CD4-positive, CD25-positive, alpha-beta regulatory T cell (primary cell): ENCODE results near the gene CGB1. TPM values are rescaled to one million over a fixed set of nuclear protein-coding genes. Genes with fewer than 3 reads are reported as not detected.
"Not testable (repeated sequence)": the region's sequence is repeated elsewhere in the genome, so short reads cannot be mapped to it uniquely, and the experiment has no call there.

Source experiments
- ATAC-seq, 2 donors: fragments of 150-1000 bp; cut with Tn5 transposase; one replicate each; pipeline ENCODE4 v1.10.0; 2021; ENCODE audit warnings: low read depth in 2 of 2, moderate number of reproducible peaks in 2 of 2, moderate library complexity in 1 of 2
- DNase-seq, 3 donors: peaks; one replicate each; pipeline versions ENCODE4 v3.0.0 to v3.0.0-alpha.2; 2012 to 2022; ENCODE audit warnings: mixed read lengths in 1 of 3
- H3K27ac ChIP-seq: one replicate; pipeline ENCODE4 v1.7.0; 2013; ENCODE audit warnings: mild to moderate bottlenecking, low read length; ENCODE audit not compliant: insufficient read depth, poor library complexity, severe bottlenecking
- H3K27me3 ChIP-seq: one replicate; pipeline ENCODE4 v1.7.0; 2013; ENCODE audit warnings: low read length; ENCODE audit not compliant: control insufficient read depth, insufficient read depth
- H3K36me3 ChIP-seq: one replicate; pipeline ENCODE4 v1.7.0; 2013; ENCODE audit warnings: mild to moderate bottlenecking, low read length, moderate library complexity; ENCODE audit not compliant: control insufficient read depth, insufficient read depth
- H3K4me1 ChIP-seq: 2 replicates; pipeline ENCODE4 v1.7.0; 2013; ENCODE audit warnings: mild to moderate bottlenecking, low read length; ENCODE audit not compliant: insufficient read depth, control insufficient read depth, poor library complexity, severe bottlenecking
- H3K4me3 ChIP-seq: one replicate; pipeline ENCODE4 v1.7.0; 2013; ENCODE audit warnings: low read depth, mild to moderate bottlenecking, low read length, moderate library complexity
- H3K9me3 ChIP-seq, 2 experiments: 1 replicate in 1 of 2; 2 replicates in 1 of 2; pipeline ENCODE4 v1.7.0; 2013; ENCODE audit warnings: low read length in 2 of 2, mild to moderate bottlenecking in 1 of 2, moderate library complexity in 1 of 2; ENCODE audit not compliant: control insufficient read depth in 2 of 2
- H3K27ac Mint-ChIP-seq, 3 donors: one replicate each; pipeline ENCODE4 v1.8.0; 2020 to 2022; ENCODE audit warnings: mild to moderate bottlenecking in 3 of 3, mixed read lengths in 3 of 3, moderate library complexity in 2 of 3
- H3K27me3 Mint-ChIP-seq: one replicate; pipeline ENCODE4 v1.8.0; 2022; ENCODE audit warnings: mild to moderate bottlenecking, mixed read lengths
- H3K36me3 Mint-ChIP-seq: one replicate; pipeline ENCODE4 v1.8.0; 2020; ENCODE audit warnings: mixed read lengths
- H3K4me1 Mint-ChIP-seq, 4 donors: one replicate each; pipeline ENCODE4 v1.8.0; 2020 to 2022; ENCODE audit warnings: mixed read lengths in 4 of 4, mild to moderate bottlenecking in 1 of 4
- H3K4me3 Mint-ChIP-seq, 4 donors: one replicate each; pipeline ENCODE4 v1.8.0; 2020 to 2022; ENCODE audit warnings: mild to moderate bottlenecking in 4 of 4, mixed read lengths in 4 of 4, moderate library complexity in 3 of 4
- H3K9me3 Mint-ChIP-seq, 7 donors: one replicate each; pipeline ENCODE4 v1.8.0; 2020 to 2022; ENCODE audit warnings: mixed read lengths in 7 of 7, mild to moderate bottlenecking in 3 of 7, moderate library complexity in 2 of 7
- polyA plus RNA-seq, 4 donors: library from polyadenylated mRNA; unstranded; fragments of 300-500 nt; fragmentation: Illumina TruSeq; gene quantifications; one replicate each; pipeline ENCODE4 v1.2.3, GENCODE V29; 2021
- total RNA-seq: library from RNA; stranded (reverse); gene quantifications from one replicate; pipeline ENCODE4 v1.2.3, GENCODE V29; 2022

The CGB1 gene
- total and polyA plus RNA-seq, 5 donors from 2014 or later, result not detected

- H3K27me3 ChIP-seq, result no peaks in the 10 kb centered on the region
- H3K36me3 Mint-ChIP-seq, result no peaks in the 10 kb centered on the region
- no peak overlapping the region for H3K4me3 ChIP-seq
- DNase-seq (no peak), ATAC-seq (no peak)
- H3K9me3 ChIP-seq, result no peaks in the 10 kb centered on the region
- no peaks in the 10 kb centered on the region for H3K4me1 Mint-ChIP-seq
- no peaks in the 10 kb centered on the region for H3K4me1 ChIP-seq
- no peak overlapping the region for H3K4me3 Mint-ChIP-seq
- H3K36me3 ChIP-seq, result no peaks in the 10 kb centered on the region
- peak overlapping the region in 1 of 3 donors; percentile 72 for H3K27ac Mint-ChIP-seq
- H3K27ac ChIP-seq, result no peak overlapping the region
- no peaks in the 10 kb centered on the region for H3K9me3 Mint-ChIP-seq
- H3K27me3 Mint-ChIP-seq, result no peaks in the 10 kb centered on the region
Measured at GRCh38 chr19:49042177-49042576, 5.5 kb upstream of the CGB1 start.

DNA sequence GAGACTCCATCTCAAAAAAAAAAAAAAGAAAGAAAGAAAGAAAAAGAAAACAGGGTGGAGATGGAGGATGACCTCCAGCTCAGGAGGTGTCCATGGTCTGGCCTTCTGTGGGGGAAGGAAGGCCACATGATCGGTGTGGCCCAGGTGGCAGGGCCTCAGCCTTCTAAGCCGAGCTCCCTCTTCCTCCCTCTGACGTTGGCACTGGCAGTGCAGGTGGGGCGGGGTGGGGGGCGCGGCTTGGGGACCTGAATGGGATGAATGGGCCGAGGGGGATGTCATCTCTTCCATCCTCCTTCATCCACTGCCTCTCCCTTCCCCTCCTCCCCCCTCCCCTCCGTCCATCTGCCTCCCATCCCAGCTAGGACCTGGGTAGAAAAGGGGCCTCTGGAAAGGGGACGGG, 3.0 kb upstream of the CGB1 start:
- H3K4me3 Mint-ChIP-seq, H3K27me3 Mint-ChIP-seq, DNase-seq, H3K4me1 ChIP-seq, H3K4me3 ChIP-seq, H3K9me3 Mint-ChIP-seq, ATAC-seq, H3K27ac ChIP-seq, H3K9me3 ChIP-seq, H3K4me1 Mint-ChIP-seq, H3K27ac Mint-ChIP-seq, H3K27me3 ChIP-seq, H3K36me3 ChIP-seq, H3K36me3 Mint-ChIP-seq: not testable (repeated sequence)

- H3K9me3 Mint-ChIP-seq, DNase-seq, H3K4me3 ChIP-seq: not testable (repeated sequence)
Measured at GRCh38 chr19:49038557-49039276, 2.0 kb upstream of the CGB1 start.

GRCh38 chr19:49038111-49038510, 1.4 kb upstream of the CGB1 start:
- H3K4me1 Mint-ChIP-seq, H3K9me3 Mint-ChIP-seq, H3K36me3 Mint-ChIP-seq, H3K9me3 ChIP-seq, H3K27me3 Mint-ChIP-seq, DNase-seq, H3K27ac ChIP-seq, H3K4me3 ChIP-seq, H3K27ac Mint-ChIP-seq, H3K4me3 Mint-ChIP-seq, H3K27me3 ChIP-seq, H3K4me1 ChIP-seq, H3K36me3 ChIP-seq, ATAC-seq: not testable (repeated sequence)

More at GRCh38 chr19:49038557-49039276, 2.0 kb upstream of the CGB1 start:
- H3K27me3 Mint-ChIP-seq, H3K4me3 Mint-ChIP-seq, H3K36me3 Mint-ChIP-seq, H3K4me1 ChIP-seq, H3K27ac ChIP-seq, H3K27me3 ChIP-seq, H3K9me3 ChIP-seq, H3K4me1 Mint-ChIP-seq, H3K36me3 ChIP-seq, H3K27ac Mint-ChIP-seq, ATAC-seq: not testable (repeated sequence)

DNA sequence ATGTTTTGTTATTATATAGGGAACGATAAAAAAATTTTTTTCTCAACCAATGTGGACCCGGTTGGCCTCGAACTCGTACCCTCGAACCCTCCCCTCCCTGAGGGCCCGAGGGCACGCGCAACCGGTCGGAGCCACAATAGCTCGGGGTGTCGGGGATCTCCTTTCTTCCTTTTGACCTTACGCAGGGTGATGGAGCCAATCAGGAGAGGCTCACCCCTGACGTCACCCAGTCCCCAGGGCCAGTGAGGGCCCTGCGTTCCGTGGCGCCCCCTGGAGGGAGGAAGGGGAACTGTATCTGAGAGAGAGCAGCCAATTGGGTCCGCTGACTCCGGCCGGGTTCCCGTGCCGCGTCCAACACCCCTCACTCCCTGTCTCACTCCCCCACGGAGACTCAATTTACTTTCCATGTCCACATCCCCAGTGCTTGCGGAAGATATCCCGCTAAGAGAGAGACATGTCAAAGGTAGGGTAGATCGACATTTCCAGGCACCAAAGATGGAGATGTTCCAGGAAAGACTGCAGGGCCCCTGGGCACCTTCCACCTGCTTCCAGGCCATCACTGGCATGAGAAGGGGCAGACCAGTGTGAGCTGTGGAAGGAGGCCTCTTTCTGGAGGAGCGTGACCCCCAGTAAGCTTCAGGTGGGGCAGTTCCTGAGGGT, 4.9 kb downstream of the CGB1 start, which contains the start of gene CGB2:
Gene CGB2, plus strand, starts transcription at position 249 of the 660 bp plus-strand sequence. Its CDS starts 206 bp downstream, at position 455.
- not testable (repeated sequence) for H3K4me3 Mint-ChIP-seq, H3K9me3 ChIP-seq, H3K27ac Mint-ChIP-seq, H3K9me3 Mint-ChIP-seq, ATAC-seq, H3K4me1 ChIP-seq, H3K36me3 Mint-ChIP-seq, H3K27me3 ChIP-seq, H3K27ac ChIP-seq, H3K36me3 ChIP-seq, H3K4me1 Mint-ChIP-seq, H3K4me3 ChIP-seq
- peaks cover 11% of the 10 kb centered on the region for H3K27me3 Mint-ChIP-seq
- DNase-seq, result peak in 2 of 3 donors; percentile 43 to 56

- H3K27ac ChIP-seq, H3K9me3 ChIP-seq, H3K4me1 Mint-ChIP-seq, H3K4me1 ChIP-seq, H3K9me3 Mint-ChIP-seq, H3K27me3 ChIP-seq, H3K4me3 ChIP-seq, H3K36me3 ChIP-seq, ATAC-seq, H3K4me3 Mint-ChIP-seq, DNase-seq, H3K27ac Mint-ChIP-seq, H3K36me3 Mint-ChIP-seq: not testable (repeated sequence)
- H3K27me3 Mint-ChIP-seq, result peaks cover 11% of the 10 kb centered on the region
Measured at GRCh38 chr19:49030323-49030722, 6.4 kb downstream of the CGB1 start.

GRCh38 chr19:49029749-49030148, 6.9 kb downstream of the CGB1 start:
- not testable (repeated sequence) for H3K27ac ChIP-seq
- H3K27me3 Mint-ChIP-seq, result peaks cover 11% of the 10 kb centered on the region

GRCh38 chr19:49028686-49029085, 8.0 kb downstream of the CGB1 start:
- H3K27me3 ChIP-seq, H3K4me1 ChIP-seq, H3K9me3 Mint-ChIP-seq, ATAC-seq, H3K4me3 Mint-ChIP-seq, H3K36me3 Mint-ChIP-seq, H3K4me1 Mint-ChIP-seq, H3K27ac ChIP-seq, H3K36me3 ChIP-seq, DNase-seq, H3K9me3 ChIP-seq, H3K4me3 ChIP-seq, H3K27ac Mint-ChIP-seq: not testable (repeated sequence)
- peaks cover 11% of the 10 kb centered on the region for H3K27me3 Mint-ChIP-seq

More at GRCh38 chr19:49029749-49030148, 6.9 kb downstream of the CGB1 start:
- not testable (repeated sequence) for H3K4me1 Mint-ChIP-seq, H3K36me3 ChIP-seq, H3K9me3 Mint-ChIP-seq, H3K27ac Mint-ChIP-seq, H3K9me3 ChIP-seq, ATAC-seq, H3K4me3 Mint-ChIP-seq, H3K36me3 Mint-ChIP-seq, H3K4me3 ChIP-seq, H3K4me1 ChIP-seq, DNase-seq, H3K27me3 ChIP-seq
